Measurements from ENCODE around the gene SLC22A3.
"Not testable (repeated sequence)": the region's sequence is repeated elsewhere in the genome, so short reads cannot be mapped to it uniquely, and the experiment has no call there.

SLC22A3 gene

GRCh38 chr6:160337301-160337700 lies 10.9 kb upstream of the SLC22A3 start:
- no peak for DNase-seq

- DNase-seq: no peak
These were observed 10.2 kb upstream of the SLC22A3 start for GRCh38 chr6:160337991-160338390.

GRCh38 chr6:160343144-160343543 lies 5.0 kb upstream of the SLC22A3 start:
- DNase-seq: no peak

GRCh38 chr6:160344271-160344670 lies 3.9 kb upstream of the SLC22A3 start:
- no peak for DNase-seq

- DNase-seq: no peak
These were observed 637 bp upstream of the SLC22A3 start for GRCh38 chr6:160347259-160348222.

- no peak for DNase-seq
These were observed 853 bp downstream of the SLC22A3 start for GRCh38 chr6:160349020-160349441.

- DNase-seq: no peak
These were observed 1.7 kb downstream of the SLC22A3 start for GRCh38 chr6:160349814-160350350.

- no peak for DNase-seq
These were observed 5.8 kb downstream of the SLC22A3 start for GRCh38 chr6:160353950-160354496.

- DNase-seq: no peak
These were observed 6.8 kb downstream of the SLC22A3 start for GRCh38 chr6:160355001-160355400.

GRCh38 chr6:160356074-160356744 lies 8.0 kb downstream of the SLC22A3 start:
- no peak for DNase-seq

- no peak for DNase-seq
These were observed 8.9 kb downstream of the SLC22A3 start for GRCh38 chr6:160357088-160357487.

- DNase-seq: no peak
These were observed 10.3 kb downstream of the SLC22A3 start for GRCh38 chr6:160358225-160359119.

- DNase-seq: no peak
These were observed 12.8 kb downstream of the SLC22A3 start for GRCh38 chr6:160360955-160361354.

- no peak for DNase-seq
These were observed 14.4 kb downstream of the SLC22A3 start for GRCh38 chr6:160362556-160362955.

- DNase-seq: no peak
These were observed 15.1 kb downstream of the SLC22A3 start for GRCh38 chr6:160363016-160363996.

GRCh38 chr6:160365117-160365516 lies 16.9 kb downstream of the SLC22A3 start:
- no peak for DNase-seq

- no peak for DNase-seq
These were observed 19.8 kb downstream of the SLC22A3 start for GRCh38 chr6:160367798-160368547.

GRCh38 chr6:160368670-160369069 lies 20.5 kb downstream of the SLC22A3 start:
- no peak for DNase-seq

GRCh38 chr6:160373601-160374000 lies 25.4 kb downstream of the SLC22A3 start:
- DNase-seq: not testable (repeated sequence)

- DNase-seq: no peak
These were observed 26.8 kb downstream of the SLC22A3 start for GRCh38 chr6:160374836-160375560.

Measured in NCI-H2171 treated with DMSO at 0.1 percent for 48 hours (cell line).